Osteoblast (primary cell): Measurements from ENCODE around the gene PAWR. TPM values are rescaled to one million over a fixed set of nuclear protein-coding genes. Genes with fewer than 3 reads are reported as not detected.

Experiments used
- DNase-seq: peaks from one replicate; pipeline ENCODE4 v3.0.0; 2011; ENCODE audit warnings: low spot score, mixed read lengths; ENCODE audit not compliant: insufficient read length; ENCODE audit errors: missing footprints
- H2AFZ ChIP-seq: 2 replicates; pipeline ENCODE4 v1.6.0; 2011; ENCODE audit warnings: mild to moderate bottlenecking, low read length
- H3K27ac ChIP-seq: 2 replicates; pipeline ENCODE4 v1.5.1; 2011; ENCODE audit warnings: mild to moderate bottlenecking, low read depth, low read length, moderate library complexity
- H3K27me3 ChIP-seq: 2 replicates; pipeline ENCODE4 v1.6.0; 2012; ENCODE audit warnings: mild to moderate bottlenecking, control low read depth, inconsistent platforms, low read length, moderate library complexity; ENCODE audit not compliant: insufficient read depth
- H3K36me3 ChIP-seq: 2 replicates; pipeline ENCODE4 v1.5.1; 2011; ENCODE audit warnings: mild to moderate bottlenecking, low read length, control low read depth, moderate library complexity; ENCODE audit not compliant: insufficient read depth
- H3K4me1 ChIP-seq: 2 replicates; pipeline ENCODE4 v1.5.1; 2011; ENCODE audit warnings: mild to moderate bottlenecking, low read length, control low read depth, moderate library complexity; ENCODE audit not compliant: insufficient read depth
- H3K4me2 ChIP-seq: 2 replicates; pipeline ENCODE4 v1.6.0; 2011; ENCODE audit warnings: mild to moderate bottlenecking, low read length; ENCODE audit not compliant: insufficient read depth
- H3K4me3 ChIP-seq: fragments of 200-600 bp; sonication (generic); 3 replicates; pipeline ENCODE4 v1.5.1; 2012; ENCODE audit warnings: mild to moderate bottlenecking, low read length, inconsistent platforms; ENCODE audit not compliant: insufficient read depth
- H3K79me2 ChIP-seq: 2 replicates; pipeline ENCODE4 v1.6.0; 2012; ENCODE audit warnings: mild to moderate bottlenecking, low read length, control low read depth, inconsistent platforms; ENCODE audit not compliant: insufficient read depth
- H3K9me3 ChIP-seq: 2 replicates; pipeline ENCODE4 v1.5.1; 2011; ENCODE audit warnings: low read depth, low read length, control low read depth
- H4K20me1 ChIP-seq: 2 replicates; pipeline ENCODE4 v1.6.0; 2012; ENCODE audit warnings: mild to moderate bottlenecking, low read length, control low read depth; ENCODE audit not compliant: insufficient read depth
- total RNA-seq: library from RNA; depleted of rRNA; stranded (reverse); fragments of >200 nt; gene quantifications from 2 replicates; pipeline ENCODE4 v1.2.3, GENCODE V29; 2012
- TF ChIP-seq, protein P1 (sequence below): IDR thresholded peaks from 2 replicates; pipeline ENCODE4 v1.5.1; 2011; ENCODE audit warnings: mild to moderate bottlenecking, low read depth, low read length, moderate library complexity; ENCODE audit errors: extremely low read depth

The PAWR gene
- total RNA-seq, 1 donor, result 78.5 TPM

DNA sequence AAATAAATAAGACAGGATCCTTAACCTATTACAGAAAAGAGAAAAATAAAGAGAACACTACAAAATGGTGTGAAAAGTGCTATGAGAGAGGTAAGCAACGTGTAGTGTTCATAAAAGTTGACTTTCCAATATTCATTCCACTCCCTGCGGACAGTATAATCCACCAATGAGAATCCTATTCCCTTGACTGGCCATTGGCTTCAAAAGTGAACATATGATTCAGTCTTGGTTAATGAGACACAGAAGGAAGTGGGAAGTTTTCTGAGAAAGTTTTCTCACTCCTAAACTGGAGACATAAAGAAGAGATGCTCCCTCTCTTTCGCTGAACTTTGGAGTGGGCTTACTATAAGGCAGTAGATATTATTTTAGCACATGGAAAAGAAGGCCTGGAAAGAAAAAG is 153.1 kb downstream of the PAWR start:
- Histone ChIP-seq H2AFZ (no peak overlapping the region), H3K36me3 (no peaks in the 10 kb centered on the region), H3K79me2 (no peaks in the 10 kb centered on the region), H3K4me3 (no peak overlapping the region), H3K4me1 (peaks cover 6% of the 10 kb centered on the region), H3K27me3 (no peaks in the 10 kb centered on the region), H4K20me1 (no peaks in the 10 kb centered on the region), H3K27ac (no peak overlapping the region), H3K4me2 (no peak overlapping the region), H3K9me3 (no peaks in the 10 kb centered on the region)
- TF ChIP-seq, protein P1, sequence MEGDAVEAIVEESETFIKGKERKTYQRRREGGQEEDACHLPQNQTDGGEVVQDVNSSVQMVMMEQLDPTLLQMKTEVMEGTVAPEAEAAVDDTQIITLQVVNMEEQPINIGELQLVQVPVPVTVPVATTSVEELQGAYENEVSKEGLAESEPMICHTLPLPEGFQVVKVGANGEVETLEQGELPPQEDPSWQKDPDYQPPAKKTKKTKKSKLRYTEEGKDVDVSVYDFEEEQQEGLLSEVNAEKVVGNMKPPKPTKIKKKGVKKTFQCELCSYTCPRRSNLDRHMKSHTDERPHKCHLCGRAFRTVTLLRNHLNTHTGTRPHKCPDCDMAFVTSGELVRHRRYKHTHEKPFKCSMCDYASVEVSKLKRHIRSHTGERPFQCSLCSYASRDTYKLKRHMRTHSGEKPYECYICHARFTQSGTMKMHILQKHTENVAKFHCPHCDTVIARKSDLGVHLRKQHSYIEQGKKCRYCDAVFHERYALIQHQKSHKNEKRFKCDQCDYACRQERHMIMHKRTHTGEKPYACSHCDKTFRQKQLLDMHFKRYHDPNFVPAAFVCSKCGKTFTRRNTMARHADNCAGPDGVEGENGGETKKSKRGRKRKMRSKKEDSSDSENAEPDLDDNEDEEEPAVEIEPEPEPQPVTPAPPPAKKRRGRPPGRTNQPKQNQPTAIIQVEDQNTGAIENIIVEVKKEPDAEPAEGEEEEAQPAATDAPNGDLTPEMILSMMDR, result no peak
- DNase-seq, result no peak

GRCh38 chr12:79535751-79536150 is 155.0 kb downstream of the PAWR start:
- TF ChIP-seq, protein P1, result no peak
- Histone ChIP-seq H3K36me3 (no peaks in the 10 kb centered on the region), H4K20me1 (no peaks in the 10 kb centered on the region), H3K9me3 (no peaks in the 10 kb centered on the region), H2AFZ (no peak overlapping the region), H3K27me3 (no peaks in the 10 kb centered on the region), H3K4me3 (no peak overlapping the region), H3K79me2 (no peaks in the 10 kb centered on the region), H3K4me1 (peaks cover 22% of the 10 kb centered on the region), H3K27ac (no peak overlapping the region), H3K4me2 (no peak overlapping the region)
- DNase-seq, result no peak

Other genes starting within 250 kb of the PAWR start
- gene PPP1R12A, start 244.1 kb upstream of the PAWR start, total RNA-seq, result 118 and 165 TPM in 2 replicates